ENCODE data around the gene CLMP.

- TF ChIP-seq CTCF (IDR thresholded peaks at IDR 0.05) (no peak), EZH2 (IDR thresholded peaks at IDR 0.05; ENCODE audit: borderline replicate concordance, insufficient read depth, low read depth, low read length, poor library complexity, severe bottlenecking) (no peak)
These were observed 1.1 kb upstream of the CLMP start for GRCh38 chr11:123196060-123196714.

All from B cell (primary cell).